Caco-2 (cell line): ENCODE measurements around the gene ASCC1. TPM values are rescaled to one million over a fixed set of nuclear protein-coding genes. Genes with fewer than 3 reads are reported as not detected.

Source experiments
- BruUV-seq: library from RNA; stranded (reverse); fragments of 400-500 nt; replicated peaks from 2 replicates; lab custom pipeline; 2021; lab: Mats Ljungman, UMichigan
- CTCF ChIA-PET: fragments of 300-600 bp; sonication (Branson Sonifier 250); formaldehyde crosslinking; loops from one replicate; lab custom pipeline; 2022; ENCODE audit warnings: antibody characterized with exemption; lab: Charles Lee
- POLR2A ChIA-PET: fragments of 300-600 bp; sonication (Branson Sonifier 250); formaldehyde crosslinking; loops from one replicate; lab custom pipeline; 2022; ENCODE audit warnings: antibody characterized with exemption; lab: Charles Lee
- DNase-seq, 2 experiments: peaks; one replicate each; pipeline versions ENCODE4 v3.0.0 to v3.0.0-alpha.2; 2020 to 2022
- H3K27me3 ChIP-seq: replicated peaks from 2 replicates; pipeline ENCODE4 v1.6.0; 2011; ENCODE audit warnings: low read length; ENCODE audit not compliant: control insufficient read depth, insufficient read depth
- H3K36me3 ChIP-seq: 2 replicates; pipeline ENCODE4 v1.5.1; 2011; ENCODE audit warnings: low read length; ENCODE audit not compliant: control insufficient read depth, insufficient read depth
- H3K4me1 ChIP-seq: fragments of 250-450 bp; sonication (Bioruptor Pico); 2 replicates; pipeline ENCODE4 v1.5.1; 2020; ENCODE audit warnings: mild to moderate bottlenecking
- H3K4me3 ChIP-seq: 2 replicates; pipeline ENCODE4 v1.5.1; 2011; ENCODE audit warnings: low read depth, mild to moderate bottlenecking, control low read depth, low read length
- H3K9me3 ChIP-seq: fragments of 250-450 bp; sonication (Bioruptor Pico); 2 replicates; pipeline ENCODE4 v1.5.1; 2020; ENCODE audit warnings: mild to moderate bottlenecking, moderate library complexity
- H3K27ac Mint-ChIP-seq: one replicate; pipeline ENCODE4 v1.8.0; 2022; ENCODE audit warnings: mixed read lengths; ENCODE audit not compliant: unreplicated experiment
- H3K27me3 Mint-ChIP-seq: one replicate; pipeline ENCODE4 v1.8.0; 2022; ENCODE audit warnings: mixed read lengths; ENCODE audit not compliant: insufficient read depth, unreplicated experiment
- H3K36me3 Mint-ChIP-seq: one replicate; pipeline ENCODE4 v1.8.0; 2022; ENCODE audit warnings: mild to moderate bottlenecking, mixed read lengths; ENCODE audit not compliant: insufficient read depth, unreplicated experiment
- H3K4me1 Mint-ChIP-seq: one replicate; pipeline ENCODE4 v1.8.0; 2022; ENCODE audit warnings: low read depth, mixed read lengths; ENCODE audit not compliant: unreplicated experiment
- H3K4me3 Mint-ChIP-seq: one replicate; pipeline ENCODE4 v1.8.0; 2022; ENCODE audit warnings: mild to moderate bottlenecking, moderate library complexity, mixed read lengths; ENCODE audit not compliant: unreplicated experiment
- H3K9me3 Mint-ChIP-seq: one replicate; pipeline ENCODE4 v1.8.0; 2022; ENCODE audit warnings: mixed read lengths; ENCODE audit not compliant: unreplicated experiment
- CTCF ChIP-seq, 2 experiments: fragments of 200-600 bp in 1 of 2; IDR thresholded peaks; 1 replicate in 1 of 2; 2 replicates in 1 of 2; pipeline versions ENCODE4 v1.5.1 to v1.8.0; 2011 to 2022; ENCODE audit warnings: antibody characterized with exemption in 1 of 2, control low read depth in 1 of 2, inconsistent platforms in 1 of 2, low read depth in 1 of 2, low read length in 1 of 2, mild to moderate bottlenecking in 1 of 2, moderate library complexity in 1 of 2; ENCODE audit not compliant: insufficient read depth in 1 of 2, severe bottlenecking in 1 of 2, unreplicated experiment in 1 of 2
- intact Hi-C: fragments of 100-400 bp; cut with micrococcal nuclease; formaldehyde crosslinking; loops from one replicate; pipeline ENCODE4 v1.10.0; 2022; ENCODE audit not compliant: unreplicated experiment
- total RNA-seq: library from RNA; stranded (reverse); gene quantifications from 2 replicates; pipeline ENCODE4 v1.2.3, GENCODE V29; 2022

The ASCC1 gene
- total RNA-seq, 1 experiment from 2014 or later = 73.7 TPM

GRCh38 chr10:72116372-72116771 is 99.7 kb downstream of the ASCC1 start:
- Mint-ChIP-seq H3K36me3 (peaks cover 17% of the 10 kb centered on the region), H3K4me3 (no peak overlapping the region), H3K27me3 (no peaks in the 10 kb centered on the region), H3K9me3 (peaks cover 25% of the 10 kb centered on the region), H3K4me1 (no peaks in the 10 kb centered on the region), H3K27ac (no peak overlapping the region)
- ChIA-PET CTCF (interaction anchor here (0.5 to 1.7 kb wide), 2 partner anchors 14 to 35 kb away, joined by 3 read pairs; no protein-coding TSS in a partner anchor), POLR2A (no interaction called here)
- no peak for TF ChIP-seq CTCF (IDR thresholded peaks at IDR 0.05; ENCODE audit: insufficient read depth in 1 of 2, low read depth in 1 of 2, low read length in 1 of 2, severe bottlenecking in 1 of 2, unreplicated experiment in 1 of 2)
- Histone ChIP-seq H3K4me1 (no peaks in the 10 kb centered on the region), H3K4me3 (no peak overlapping the region), H3K36me3 (no peaks in the 10 kb centered on the region), H3K9me3 (peaks cover 5% of the 10 kb centered on the region; the same call in 1 of the 2 replicates), H3K27me3 (no peaks in the 10 kb centered on the region)
- intact Hi-C loops = no loop called here
- DNase-seq = no peak
- BruUV-seq = no TSS peak

- H3K27ac Mint-ChIP-seq = no peak overlapping the region
- no peak for TF ChIP-seq CTCF (IDR thresholded peaks at IDR 0.05; ENCODE audit: insufficient read depth in 1 of 2, low read depth in 1 of 2, low read length in 1 of 2, severe bottlenecking in 1 of 2, unreplicated experiment in 1 of 2)
- ChIA-PET POLR2A (no interaction called here), CTCF (no interaction called here)
- peaks cover 18% of the 10 kb centered on the region for H3K9me3 Mint-ChIP-seq
- intact Hi-C loops = no loop called here
- H3K9me3 ChIP-seq = peaks cover 5% of the 10 kb centered on the region; the same call in 1 of the 2 replicates
- BruUV-seq = no TSS peak
- H3K27me3 ChIP-seq = no peaks in the 10 kb centered on the region
- peaks cover 5% of the 10 kb centered on the region for H3K4me1 Mint-ChIP-seq
- H3K4me3 ChIP-seq = no peak overlapping the region
- H3K4me3 Mint-ChIP-seq = no peak overlapping the region
- H3K36me3 Mint-ChIP-seq = peaks cover 12% of the 10 kb centered on the region
- no peaks in the 10 kb centered on the region for H3K4me1 ChIP-seq
- no peak for DNase-seq
- H3K27me3 Mint-ChIP-seq = no peaks in the 10 kb centered on the region
- no peaks in the 10 kb centered on the region for H3K36me3 ChIP-seq
Observed at GRCh38 chr10:72114706-72115450, 101.2 kb downstream of the ASCC1 start.

- intact Hi-C loops = no loop called here
- ChIA-PET CTCF (no interaction called here), POLR2A (no interaction called here)
- no peaks in the 10 kb centered on the region for H3K36me3 ChIP-seq
- no peak overlapping the region for H3K27ac Mint-ChIP-seq
- H3K27me3 Mint-ChIP-seq = no peaks in the 10 kb centered on the region
- no peak for TF ChIP-seq CTCF (IDR thresholded peaks at IDR 0.05; ENCODE audit: insufficient read depth in 1 of 2, low read depth in 1 of 2, low read length in 1 of 2, severe bottlenecking in 1 of 2, unreplicated experiment in 1 of 2)
- peaks cover 24% of the 10 kb centered on the region for H3K4me1 ChIP-seq
- H3K9me3 Mint-ChIP-seq = no peaks in the 10 kb centered on the region
- H3K4me3 Mint-ChIP-seq = no peak overlapping the region
- H3K9me3 ChIP-seq = no peaks in the 10 kb centered on the region
- no peaks in the 10 kb centered on the region for H3K27me3 ChIP-seq
- H3K4me3 ChIP-seq = no peak overlapping the region
- BruUV-seq = no TSS peak
- no peak for DNase-seq
- peaks cover 5% of the 10 kb centered on the region for H3K36me3 Mint-ChIP-seq
- H3K4me1 Mint-ChIP-seq = peaks cover 35% of the 10 kb centered on the region
Observed at GRCh38 chr10:72110673-72111401, 105.2 kb downstream of the ASCC1 start.
